Measurements from ENCODE around the gene ZMYM4.

DNA sequence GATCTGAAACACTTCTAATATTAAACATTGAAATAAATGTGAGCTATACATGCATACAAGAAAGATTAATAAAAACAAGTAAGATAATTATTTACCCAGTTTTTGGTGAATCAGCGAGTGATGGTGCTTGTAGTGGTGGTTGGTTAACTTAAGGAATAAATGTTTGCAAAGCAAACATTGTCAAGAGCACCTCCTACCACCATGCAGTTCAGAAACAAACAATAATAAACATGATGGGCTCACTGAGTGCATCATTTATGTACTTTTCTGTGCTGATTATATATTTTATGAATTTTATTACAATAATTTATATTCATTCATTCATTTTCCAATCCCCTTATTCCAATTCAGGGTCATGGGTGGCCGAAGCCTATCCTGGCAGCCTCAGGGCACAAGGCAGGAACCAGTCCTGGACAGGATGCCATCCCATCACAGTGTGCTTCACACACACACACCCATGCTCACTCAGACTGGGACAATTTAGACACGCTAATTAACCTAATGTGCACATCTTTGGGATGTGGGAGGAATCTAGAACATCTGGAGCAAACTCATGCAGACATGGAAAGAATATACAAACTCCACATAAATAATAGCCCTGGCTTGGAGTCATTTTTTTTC lies 57.8 kb downstream of the ZMYM4 start:
- no peak for TF ChIP-seq EZH2 (IDR thresholded peaks at IDR 0.05; ENCODE audit: borderline replicate concordance, control insufficient read depth, low read depth, low read length)
- TF ChIP-seq CREB1 (IDR thresholded peaks at IDR 0.05; ENCODE audit: low read depth): no peak
- TF ChIP-seq, protein P1, sequence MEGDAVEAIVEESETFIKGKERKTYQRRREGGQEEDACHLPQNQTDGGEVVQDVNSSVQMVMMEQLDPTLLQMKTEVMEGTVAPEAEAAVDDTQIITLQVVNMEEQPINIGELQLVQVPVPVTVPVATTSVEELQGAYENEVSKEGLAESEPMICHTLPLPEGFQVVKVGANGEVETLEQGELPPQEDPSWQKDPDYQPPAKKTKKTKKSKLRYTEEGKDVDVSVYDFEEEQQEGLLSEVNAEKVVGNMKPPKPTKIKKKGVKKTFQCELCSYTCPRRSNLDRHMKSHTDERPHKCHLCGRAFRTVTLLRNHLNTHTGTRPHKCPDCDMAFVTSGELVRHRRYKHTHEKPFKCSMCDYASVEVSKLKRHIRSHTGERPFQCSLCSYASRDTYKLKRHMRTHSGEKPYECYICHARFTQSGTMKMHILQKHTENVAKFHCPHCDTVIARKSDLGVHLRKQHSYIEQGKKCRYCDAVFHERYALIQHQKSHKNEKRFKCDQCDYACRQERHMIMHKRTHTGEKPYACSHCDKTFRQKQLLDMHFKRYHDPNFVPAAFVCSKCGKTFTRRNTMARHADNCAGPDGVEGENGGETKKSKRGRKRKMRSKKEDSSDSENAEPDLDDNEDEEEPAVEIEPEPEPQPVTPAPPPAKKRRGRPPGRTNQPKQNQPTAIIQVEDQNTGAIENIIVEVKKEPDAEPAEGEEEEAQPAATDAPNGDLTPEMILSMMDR (IDR thresholded peaks at IDR 0.05 in 2 of 3, conservative IDR thresholded peaks at IDR 0.05 in 1 of 3; ENCODE audit: control insufficient read depth in 2 of 3, extremely low read depth in 1 of 3, insufficient read depth in 1 of 3, low read depth in 3 of 3, low read length in 3 of 3): no peak
- TF ChIP-seq CHD4 (IDR thresholded peaks at IDR 0.05): no peak
- TF ChIP-seq RAD21 (IDR thresholded peaks at IDR 0.05; ENCODE audit: insufficient read depth, low read depth, low read length): no peak
- TF ChIP-seq MAX (IDR thresholded peaks at IDR 0.05; ENCODE audit: low read depth, low read length): no peak

Data from GM12878 (cell line).